Measurements from ENCODE around the gene SCAMP4. TPM values are rescaled to one million over a fixed set of nuclear protein-coding genes. Genes with fewer than 3 reads are reported as not detected.

The SCAMP4 gene
- total RNA-seq, 6 donors from 2014 or later: 52.0 to 117 (median 75.3) TPM

DNA sequence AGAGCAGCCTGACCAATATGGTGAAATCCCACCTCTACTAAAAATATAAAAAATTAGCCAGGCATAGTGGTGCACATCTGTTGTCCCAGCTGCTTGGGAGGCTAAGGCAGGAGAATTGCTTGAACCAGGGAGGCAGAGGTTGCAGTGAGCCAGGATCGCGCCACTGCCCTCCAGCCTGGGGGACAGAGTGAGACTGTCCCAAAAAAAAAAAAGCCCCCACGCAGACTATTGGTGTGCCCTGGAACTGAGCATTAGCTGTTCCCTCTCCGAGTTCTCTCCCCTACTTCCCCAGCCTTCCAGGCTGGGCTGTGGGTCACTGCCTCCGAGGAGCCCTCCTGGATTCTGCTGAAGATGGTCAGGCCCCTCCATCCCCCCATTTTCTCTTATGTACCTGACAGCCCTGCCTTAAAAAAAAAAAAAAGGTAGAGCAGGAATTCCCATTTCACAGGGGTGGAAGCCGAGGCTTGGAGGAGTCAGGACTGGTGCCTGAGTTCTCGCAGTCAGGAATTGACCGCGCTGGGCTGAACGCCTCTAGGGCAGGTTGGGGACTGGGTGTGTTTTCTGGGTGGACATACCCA, 1.9 kb downstream of the SCAMP4 start:
- Histone ChIP-seq H3K9me3 (no peaks in the 10 kb centered on the region), H3K4me1 (peaks cover 39 to 63% (median 53%) of the 10 kb centered on the region in 4 donors), H3K27me3 (no peaks in the 10 kb centered on the region), H3K4me3 (no peak overlapping the region), H3K36me3 (peaks cover 2 to 4% (median 3%) of the 10 kb centered on the region in 4 donors), H3K27ac (peak overlapping the region; percentile 55 to 74 (median 68))
- ATAC-seq (ENCODE audit: low FRiP score in 2 of 2): no peak
- DNase-seq: no peak
- no peak for TF ChIP-seq POLR2AphosphoS5 (IDR thresholded peaks at IDR 0.05)
- TF ChIP-seq CTCF (IDR thresholded peaks at IDR 0.05): no peak
- no peak for TF ChIP-seq EP300 (IDR thresholded peaks at IDR 0.05)
- no peak for TF ChIP-seq POLR2A (IDR thresholded peaks at IDR 0.05)
- 88 to 91% methylated on average over 10 of the region's 10 CpGs for WGBS, 2 donors

DNA sequence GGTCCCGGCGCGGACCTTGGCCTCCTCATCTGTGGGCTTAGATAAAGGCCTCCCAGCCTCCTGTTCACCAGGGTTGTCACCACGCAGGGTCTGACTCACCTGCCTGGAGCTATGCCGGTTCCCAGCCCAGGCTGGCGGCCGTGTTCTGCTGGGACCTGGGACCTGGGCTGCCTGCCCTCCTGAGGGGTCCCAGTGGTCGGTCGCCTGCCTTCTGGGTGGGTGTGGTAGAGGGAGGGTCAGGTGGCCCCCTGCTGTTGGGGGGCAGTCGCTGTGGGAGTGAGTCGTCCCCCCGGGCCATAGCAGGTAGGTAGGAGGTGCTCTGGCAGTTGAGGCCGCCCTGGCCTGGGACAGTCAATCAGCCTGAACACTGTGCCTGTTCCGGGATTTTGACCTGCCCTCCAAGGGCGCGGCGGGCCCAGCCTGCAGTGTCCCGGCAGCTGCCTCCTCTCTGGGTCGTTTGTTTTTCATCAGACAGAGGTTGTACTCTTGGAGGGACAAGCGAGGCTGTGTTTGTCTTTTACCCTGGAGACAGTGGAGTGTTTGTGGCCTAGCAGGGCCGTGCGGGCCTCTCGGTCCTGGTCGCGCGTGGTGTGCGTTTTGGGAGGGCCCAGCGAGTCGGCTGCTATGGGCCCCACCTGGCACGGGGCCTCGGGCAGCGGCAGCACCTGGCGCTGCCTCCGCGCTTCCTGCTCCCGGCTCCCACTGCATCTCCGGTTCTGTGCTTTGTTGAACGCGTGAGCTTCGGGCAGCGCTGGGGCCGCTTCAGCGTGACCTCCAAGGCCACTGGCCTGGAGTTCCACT, 2.6 kb downstream of the SCAMP4 start:
- 75 to 81% methylated on average over 11 to 39 of the region's 43 CpGs for WGBS, 2 donors
- TF ChIP-seq POLR2AphosphoS5 (IDR thresholded peaks at IDR 0.05) (no peak), EP300 (IDR thresholded peaks at IDR 0.05) (no peak), CTCF (IDR thresholded peaks at IDR 0.05) (no peak), POLR2A (IDR thresholded peaks at IDR 0.05) (no peak)
- Histone ChIP-seq H3K4me1 (peaks cover 39 to 63% (median 53%) of the 10 kb centered on the region in 4 donors), H3K27me3 (no peaks in the 10 kb centered on the region), H3K9me3 (no peaks in the 10 kb centered on the region), H3K36me3 (peaks cover 7 to 11% (median 10%) of the 10 kb centered on the region in 4 donors), H3K27ac (peak overlapping the region; percentile 55 to 74 (median 68)), H3K4me3 (peak overlapping the region in 3 of 4 donors; percentile 7 to 26 (median 24))
- ATAC-seq (ENCODE audit: low FRiP score in 2 of 2) (no peak), DNase-seq (peak; percentile 58 to 86)

GRCh38 chr19:1908364-1908678, 3.1 kb downstream of the SCAMP4 start:
- Histone ChIP-seq H3K4me1 (peaks cover 39 to 63% (median 53%) of the 10 kb centered on the region in 4 donors), H3K4me3 (peak overlapping the region in 3 of 4 donors; percentile 7 to 26 (median 24)), H3K36me3 (peaks cover 12 to 16% (median 16%) of the 10 kb centered on the region in 4 donors), H3K27me3 (no peaks in the 10 kb centered on the region), H3K27ac (peak overlapping the region; percentile 55 to 74 (median 68)), H3K9me3 (no peaks in the 10 kb centered on the region)
- ATAC-seq (ENCODE audit: low FRiP score in 2 of 2) (no peak), DNase-seq (no peak)
- TF ChIP-seq CTCF (IDR thresholded peaks at IDR 0.05): no peak
- no peak for TF ChIP-seq EP300 (IDR thresholded peaks at IDR 0.05)
- no peak for TF ChIP-seq POLR2AphosphoS5 (IDR thresholded peaks at IDR 0.05)
- no peak for TF ChIP-seq POLR2A (IDR thresholded peaks at IDR 0.05)
- WGBS, 2 donors: 86 to 89% methylated on average over 5 to 13 of the region's 13 CpGs

GRCh38 chr19:1909761-1910080, 4.5 kb downstream of the SCAMP4 start:
- Histone ChIP-seq H3K27ac (peak overlapping the region; percentile 24 to 48 (median 40)), H3K9me3 (no peaks in the 10 kb centered on the region), H3K4me1 (peaks cover 30 to 50% (median 43%) of the 10 kb centered on the region in 4 donors), H3K4me3 (no peak overlapping the region), H3K36me3 (peaks cover 12 to 28% (median 24%) of the 10 kb centered on the region in 4 donors), H3K27me3 (no peaks in the 10 kb centered on the region)
- TF ChIP-seq EP300 (IDR thresholded peaks at IDR 0.05) (no peak), POLR2A (IDR thresholded peaks at IDR 0.05) (no peak), CTCF (IDR thresholded peaks at IDR 0.05) (no peak), POLR2AphosphoS5 (IDR thresholded peaks at IDR 0.05) (no peak)
- ATAC-seq (ENCODE audit: low FRiP score in 2 of 2) (no peak), DNase-seq (no peak)
- WGBS, 2 donors: 48% methylated on average over 5 of the region's 10 CpGs; no CpG with 5 or more reads in 1 of the 2 donors
